GM18517 (cell line): ENCODE measurements around the gene ASPSCR1.
"Not testable (repeated sequence)": the region's sequence is repeated elsewhere in the genome, so short reads cannot be mapped to it uniquely, and the experiment has no call there.

Source experiments
- ATAC-seq: cut with Tn5 transposase; IDR thresholded peaks from one replicate; pipeline ENCODE4 v1.9.1; 2021; ENCODE audit warnings: mild to moderate bottlenecking, moderate library complexity; ENCODE audit not compliant: unreplicated experiment

The ASPSCR1 gene

DNA sequence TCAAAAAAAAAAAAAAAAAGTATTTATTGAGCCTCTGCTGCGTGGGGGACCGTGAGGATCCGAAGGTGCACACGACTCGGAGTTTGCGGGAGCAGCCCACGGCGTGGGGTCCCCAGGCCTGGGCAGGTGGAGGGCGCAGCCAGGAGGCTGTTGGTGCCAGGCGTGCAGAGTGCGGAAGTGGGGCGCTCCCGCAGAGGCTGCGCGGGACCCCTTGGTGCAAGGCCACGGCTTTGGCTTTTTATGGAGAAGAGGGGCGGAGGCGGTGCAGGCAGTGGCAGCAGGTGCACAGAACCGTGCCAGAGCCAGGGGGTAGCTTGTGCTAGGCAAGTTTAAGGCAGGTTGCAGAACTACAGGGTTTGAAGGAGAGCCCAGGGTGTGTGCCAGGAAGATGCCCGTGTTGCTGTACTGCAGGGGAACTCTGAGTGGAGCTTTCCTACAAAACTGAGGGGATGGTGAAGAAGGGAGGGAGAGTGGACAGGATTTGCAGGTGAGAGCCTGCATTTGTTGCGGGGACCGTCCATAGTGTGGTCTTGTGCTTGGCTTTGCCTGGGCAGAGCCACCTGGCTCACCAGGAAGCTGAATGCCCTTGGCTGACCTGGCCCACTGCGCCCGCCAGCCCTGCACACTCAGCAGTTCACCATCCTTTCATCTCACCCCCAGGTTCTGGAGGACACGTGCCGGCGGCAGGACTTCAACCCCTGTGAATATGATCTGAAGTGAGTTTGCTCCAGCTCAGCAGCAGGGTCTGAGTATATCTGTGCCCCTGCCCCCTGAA lies 1.3 kb downstream of the ASPSCR1 start:
- no peak for ATAC-seq

DNA sequence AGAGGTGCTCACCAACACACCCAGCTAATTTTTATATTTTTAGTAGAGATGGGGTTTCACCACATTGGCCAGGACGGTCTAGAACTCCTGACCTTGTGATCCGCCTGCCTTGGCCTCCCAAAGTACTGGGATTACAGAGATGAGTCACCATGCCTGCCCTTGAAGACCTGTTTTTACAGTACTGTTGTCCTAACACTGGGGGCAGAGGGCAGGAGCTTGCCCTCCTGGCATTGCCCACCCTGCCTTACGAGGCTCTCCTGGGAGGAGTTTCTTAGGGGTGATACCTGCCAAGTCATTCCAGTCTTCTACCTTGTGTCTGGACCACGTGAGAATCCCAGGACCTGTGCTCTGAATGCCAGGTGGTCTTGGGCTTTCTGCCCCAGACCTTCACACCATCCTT lies 2.7 kb downstream of the ASPSCR1 start:
- ATAC-seq, result no peak

DNA sequence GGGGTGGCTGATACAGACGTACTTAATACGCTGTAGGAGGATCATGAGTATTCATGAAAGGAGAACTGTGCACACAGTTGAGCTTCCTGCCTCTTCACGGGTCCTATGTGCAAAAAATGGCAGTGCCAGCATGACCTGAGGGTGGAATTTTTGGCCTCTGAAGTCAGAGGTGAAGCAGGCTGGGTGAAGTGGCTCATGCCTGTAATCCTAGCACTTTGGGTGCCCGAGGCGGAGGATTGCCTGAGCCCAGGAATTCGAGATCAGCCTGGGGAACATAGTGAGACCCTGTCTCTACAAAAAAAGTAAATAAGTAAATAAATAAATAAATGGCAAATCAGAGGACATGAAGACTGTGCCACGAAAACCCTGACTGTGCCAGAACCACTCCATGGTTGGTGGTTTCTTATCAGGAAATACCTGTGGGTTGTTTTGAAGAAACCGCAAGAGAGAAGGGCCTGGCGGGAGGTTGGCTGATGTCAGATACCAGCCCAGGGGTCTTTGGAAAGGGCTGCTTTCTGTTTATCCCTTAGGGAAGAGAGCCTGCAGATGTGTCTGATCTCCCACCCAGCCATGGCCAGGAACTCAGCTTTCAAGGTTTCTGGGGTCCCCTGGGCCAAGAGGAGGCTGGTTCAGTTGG lies 3.4 kb downstream of the ASPSCR1 start:
- no peak for ATAC-seq

DNA sequence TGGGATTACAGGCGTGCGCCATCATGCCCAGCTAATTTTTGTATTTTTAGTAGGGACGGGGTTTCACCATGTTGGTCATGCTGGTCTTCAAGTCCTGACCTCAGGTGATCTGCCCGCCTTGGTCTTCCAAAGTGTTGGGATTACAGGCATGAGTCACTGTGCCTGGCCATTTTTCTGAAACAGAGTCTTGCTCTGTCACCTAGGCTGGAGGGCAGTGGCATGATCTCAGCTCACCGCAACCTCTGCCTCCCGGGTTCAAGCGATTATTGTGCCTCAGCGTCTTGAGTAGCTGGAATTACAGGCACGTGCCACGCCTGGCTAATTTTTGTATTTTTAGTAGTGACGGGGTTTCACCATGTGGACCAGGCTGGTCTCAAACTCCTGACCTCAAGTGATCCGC lies 4.1 kb downstream of the ASPSCR1 start:
- not testable (repeated sequence) for ATAC-seq

DNA sequence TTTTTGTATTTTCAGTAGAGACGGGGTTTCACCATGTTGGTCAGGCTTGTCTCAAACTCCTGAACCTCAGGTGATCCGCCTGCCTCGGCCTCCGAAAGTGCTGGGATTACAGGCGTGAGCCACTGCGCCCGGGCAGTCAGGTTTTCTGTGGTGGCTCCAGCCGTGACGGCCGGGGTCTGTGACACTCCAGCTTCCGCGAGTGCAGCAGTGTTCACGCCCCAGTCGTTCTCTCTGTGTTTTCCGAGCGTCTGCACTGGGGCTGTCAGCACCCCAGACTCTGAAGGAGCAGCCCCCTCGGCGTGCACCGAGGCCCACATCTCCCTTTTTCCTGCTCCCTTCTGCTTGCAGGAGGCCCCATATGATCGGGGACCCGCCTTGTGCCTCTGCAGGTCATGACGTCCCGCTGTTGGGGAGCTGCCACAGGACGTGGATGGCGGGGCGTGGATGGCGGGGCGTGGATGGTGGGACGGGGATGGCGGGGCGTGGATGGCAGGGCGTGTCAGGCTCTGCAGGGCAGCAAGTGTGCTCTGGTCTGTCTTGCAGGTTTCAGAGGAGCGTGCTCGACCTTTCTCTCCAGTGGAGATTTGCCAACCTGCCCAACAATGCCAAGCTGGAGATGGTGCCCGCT lies 5.7 kb downstream of the ASPSCR1 start:
- ATAC-seq, result no peak

DNA sequence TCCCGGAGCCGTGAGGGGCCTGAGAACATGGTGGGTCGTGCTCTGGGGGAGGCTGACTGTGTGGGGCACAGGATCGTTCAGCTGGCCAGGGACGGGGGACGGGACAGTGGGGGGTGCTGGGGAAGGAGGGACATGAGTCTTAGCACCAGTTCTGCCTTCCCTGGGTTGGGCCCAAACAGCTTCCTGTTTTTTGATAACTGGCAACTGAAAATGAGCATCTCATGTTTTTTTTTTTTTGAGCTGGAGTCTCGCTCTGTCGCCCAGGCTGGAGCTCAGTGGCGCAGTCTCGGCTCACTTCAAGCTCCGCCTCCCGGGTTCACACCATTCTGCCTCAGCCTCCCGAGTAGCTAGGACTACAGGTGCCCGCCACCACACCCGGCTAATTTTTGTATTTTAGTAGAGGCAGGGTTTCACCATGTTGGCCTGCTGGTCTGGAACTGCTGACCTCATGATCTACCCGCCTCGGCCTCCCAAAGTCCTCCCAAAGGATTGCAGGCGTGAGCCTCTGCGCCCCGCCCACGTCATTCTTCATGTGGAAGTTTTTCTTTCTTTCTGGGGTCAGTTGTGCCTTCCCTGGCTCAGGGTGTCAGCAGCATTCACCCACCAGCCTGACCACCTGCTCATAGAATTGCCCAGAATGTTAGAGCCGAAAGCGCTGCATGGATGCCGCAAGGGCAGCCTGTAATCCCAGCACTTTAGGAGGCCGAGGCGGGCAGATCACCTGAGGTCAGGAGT lies 6.4 kb downstream of the ASPSCR1 start:
- ATAC-seq, result no peak

DNA sequence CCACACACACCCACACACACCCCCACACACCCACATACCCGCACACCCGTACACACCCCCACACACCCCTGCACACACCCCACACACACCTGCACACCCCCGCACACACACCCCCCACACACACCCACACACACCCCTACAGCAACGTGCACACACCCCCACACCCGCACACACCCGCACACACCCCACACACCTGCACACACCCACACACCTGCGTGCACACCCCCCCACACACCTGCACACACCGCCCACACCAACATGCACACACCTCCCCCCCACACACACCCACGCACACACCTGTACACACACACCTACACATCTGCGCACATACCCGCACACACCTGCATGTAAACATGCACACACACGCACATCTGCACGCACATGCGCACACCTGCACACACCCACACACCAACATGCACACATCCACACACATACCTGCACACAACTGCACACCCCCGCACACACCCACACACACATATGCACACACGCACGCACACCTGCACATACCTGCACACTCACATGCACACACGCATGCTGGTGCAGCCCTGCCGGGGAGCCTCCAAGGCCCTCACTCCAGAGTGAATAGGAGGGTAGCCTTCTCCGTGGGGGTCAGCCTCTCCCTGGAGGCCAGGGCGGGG lies 7.5 kb downstream of the ASPSCR1 start:
- no peak for ATAC-seq

DNA sequence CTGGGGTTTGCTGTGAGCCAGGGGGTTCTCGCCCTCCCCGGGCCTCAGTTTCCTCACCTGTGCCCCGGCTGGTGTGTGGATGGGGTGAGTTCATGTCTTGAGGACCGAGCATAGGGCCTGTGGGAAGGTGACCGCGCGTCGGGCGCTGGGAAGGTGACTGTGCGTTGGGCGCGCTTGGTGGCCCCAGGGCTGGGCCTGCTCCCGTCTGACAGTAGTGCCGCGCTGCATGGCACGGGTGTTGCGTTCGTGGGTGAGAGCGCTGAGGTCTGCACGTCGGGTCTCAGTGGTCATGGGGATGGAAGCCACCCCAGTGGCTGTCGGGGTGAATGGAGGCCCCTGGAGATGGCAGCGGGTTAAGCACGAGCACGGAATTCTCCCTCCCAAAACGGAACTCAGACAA lies 9.2 kb downstream of the ASPSCR1 start:
- ATAC-seq, result no peak

DNA sequence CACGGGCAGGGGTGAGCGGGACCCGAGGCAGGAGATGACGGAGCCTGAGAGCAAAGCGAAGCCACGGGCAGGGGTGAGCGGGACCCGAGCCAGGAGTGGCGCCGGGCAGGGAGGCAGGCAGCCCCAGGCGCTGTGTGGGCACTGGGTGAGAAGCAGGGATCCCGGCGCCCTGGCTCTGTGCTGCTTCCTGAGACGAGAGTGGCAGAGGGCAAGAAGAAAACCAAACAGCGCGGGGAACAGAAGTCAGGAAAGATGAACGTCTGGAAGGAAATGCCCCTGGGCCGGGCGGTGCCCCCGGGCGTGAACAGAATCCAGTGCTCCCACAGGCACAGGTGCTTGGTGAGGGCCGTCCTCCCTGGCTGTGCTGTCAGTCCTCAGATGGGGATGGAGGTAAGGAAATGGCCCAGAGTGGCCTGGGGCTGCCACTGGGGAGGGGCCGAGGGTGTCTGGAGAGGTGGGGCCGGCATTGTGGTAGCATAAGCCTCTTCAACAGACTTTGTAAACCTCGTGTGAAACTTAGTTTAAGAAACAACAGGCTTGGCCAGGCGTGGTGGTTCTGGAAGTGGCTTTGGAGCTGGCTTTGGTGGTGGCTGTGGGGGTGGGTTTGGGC lies 9.8 kb downstream of the ASPSCR1 start:
- no peak for ATAC-seq

DNA sequence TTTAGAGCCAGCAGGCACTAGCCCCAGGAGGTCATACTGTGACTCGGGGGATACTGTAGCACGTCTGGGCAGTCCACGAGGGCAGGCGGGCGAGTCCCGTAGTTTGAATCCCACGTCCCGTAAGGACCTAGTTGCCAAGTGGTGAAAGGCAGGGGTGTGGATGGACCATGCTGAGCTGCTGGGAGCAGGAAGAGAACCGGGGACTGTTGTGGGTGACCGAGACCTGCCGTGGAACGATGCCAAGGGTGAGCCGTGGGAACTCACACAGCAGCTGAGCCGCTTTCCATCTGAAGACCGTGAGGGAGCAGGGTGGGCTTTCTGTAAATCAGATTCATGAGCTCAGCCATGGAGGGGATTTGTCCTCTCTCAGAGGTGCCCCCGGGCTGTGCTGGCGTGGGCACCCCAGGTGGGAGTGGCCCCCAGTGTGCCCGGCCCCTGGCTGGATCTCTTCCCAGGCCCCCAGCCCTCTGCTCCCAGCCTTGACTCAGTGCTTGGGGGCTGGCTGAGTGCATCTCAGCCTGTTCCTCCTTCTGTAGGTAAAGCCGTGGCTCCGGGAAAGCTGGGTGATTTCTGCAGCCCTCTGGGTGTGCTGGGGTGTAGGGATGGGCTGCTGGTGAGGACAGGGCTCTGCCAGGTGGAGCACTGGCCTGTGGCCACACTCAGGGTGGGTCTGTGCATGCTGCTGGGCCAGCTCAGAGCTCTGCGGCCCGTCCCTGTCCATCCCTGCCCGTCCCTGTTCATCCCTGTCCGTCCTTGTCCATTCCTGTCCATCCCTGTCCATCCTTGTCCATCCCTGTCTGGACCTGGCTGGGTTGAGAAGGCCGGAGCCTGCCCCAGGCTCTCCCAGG lies 13.6 kb downstream of the ASPSCR1 start:
- ATAC-seq, result no peak

DNA sequence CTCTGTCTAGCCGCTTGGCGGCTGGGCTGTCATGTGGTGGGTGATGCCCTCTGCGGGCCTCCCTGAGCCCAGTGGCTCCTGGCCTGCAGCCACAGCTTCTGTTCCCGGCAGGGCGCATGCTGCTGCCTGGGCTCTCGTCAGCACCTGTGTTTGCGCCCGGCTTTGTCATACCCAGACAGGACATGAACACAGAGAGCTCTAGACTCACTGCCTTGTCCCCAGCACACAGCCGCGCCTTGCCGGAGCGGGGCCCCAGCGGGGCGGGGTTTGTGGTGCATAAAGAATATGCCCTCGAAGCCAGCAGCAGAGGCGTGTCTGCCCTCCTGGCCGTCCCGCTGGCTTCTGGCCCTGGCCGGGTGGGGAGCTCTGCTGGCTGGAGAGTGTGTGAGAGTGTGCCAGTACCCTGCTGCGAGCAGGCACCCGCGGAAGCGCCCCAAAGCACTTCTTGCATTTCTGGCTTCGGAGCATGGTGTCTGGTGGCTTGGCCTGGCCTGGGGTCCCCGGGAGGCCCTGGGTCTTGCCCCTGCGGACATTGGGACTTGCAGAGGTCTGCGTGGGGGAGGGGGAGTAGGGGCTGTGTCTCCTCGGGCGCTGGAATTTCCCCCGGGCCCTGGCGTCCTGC lies 14.4 kb downstream of the ASPSCR1 start:
- ATAC-seq, result no peak

DNA sequence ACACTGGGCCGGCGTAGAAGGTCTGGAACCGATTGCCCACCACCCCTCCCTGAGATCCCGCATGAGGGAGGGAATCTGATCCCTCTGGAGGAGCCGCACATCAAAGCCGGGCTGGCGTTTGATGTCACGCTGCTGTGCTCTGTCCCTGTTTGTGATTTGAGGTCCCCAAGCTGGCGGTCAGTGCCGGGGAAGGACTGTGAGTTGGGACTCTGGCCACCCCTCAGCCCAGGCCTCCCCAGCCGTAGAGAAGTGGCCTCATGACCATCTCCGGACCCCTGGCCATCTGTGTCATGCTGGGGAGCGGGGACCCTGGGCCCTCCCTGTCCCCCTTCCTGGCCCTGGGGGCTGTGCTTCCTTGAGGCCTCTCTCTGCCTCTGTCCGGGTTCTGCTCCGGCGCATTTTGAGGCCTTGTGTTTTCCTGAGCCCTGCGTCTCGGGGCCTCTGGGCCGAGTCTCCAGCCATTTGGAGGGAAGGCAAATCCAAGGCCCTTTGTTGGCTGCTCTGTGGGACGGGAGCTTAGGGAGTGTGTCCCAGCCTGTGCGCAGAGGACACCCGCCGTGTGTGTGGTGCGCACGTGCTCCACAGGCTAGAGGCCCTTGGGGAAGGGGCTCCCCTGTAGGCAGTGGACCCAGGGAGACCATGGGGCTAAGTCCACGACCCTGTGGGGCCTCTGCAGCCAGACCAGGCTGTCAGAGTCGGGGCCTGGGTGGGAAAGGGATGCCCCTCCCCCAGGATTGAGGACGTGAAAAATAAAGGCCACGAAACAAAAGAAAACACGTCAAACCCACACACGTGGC lies 15.1 kb downstream of the ASPSCR1 start:
- ATAC-seq, result no peak

DNA sequence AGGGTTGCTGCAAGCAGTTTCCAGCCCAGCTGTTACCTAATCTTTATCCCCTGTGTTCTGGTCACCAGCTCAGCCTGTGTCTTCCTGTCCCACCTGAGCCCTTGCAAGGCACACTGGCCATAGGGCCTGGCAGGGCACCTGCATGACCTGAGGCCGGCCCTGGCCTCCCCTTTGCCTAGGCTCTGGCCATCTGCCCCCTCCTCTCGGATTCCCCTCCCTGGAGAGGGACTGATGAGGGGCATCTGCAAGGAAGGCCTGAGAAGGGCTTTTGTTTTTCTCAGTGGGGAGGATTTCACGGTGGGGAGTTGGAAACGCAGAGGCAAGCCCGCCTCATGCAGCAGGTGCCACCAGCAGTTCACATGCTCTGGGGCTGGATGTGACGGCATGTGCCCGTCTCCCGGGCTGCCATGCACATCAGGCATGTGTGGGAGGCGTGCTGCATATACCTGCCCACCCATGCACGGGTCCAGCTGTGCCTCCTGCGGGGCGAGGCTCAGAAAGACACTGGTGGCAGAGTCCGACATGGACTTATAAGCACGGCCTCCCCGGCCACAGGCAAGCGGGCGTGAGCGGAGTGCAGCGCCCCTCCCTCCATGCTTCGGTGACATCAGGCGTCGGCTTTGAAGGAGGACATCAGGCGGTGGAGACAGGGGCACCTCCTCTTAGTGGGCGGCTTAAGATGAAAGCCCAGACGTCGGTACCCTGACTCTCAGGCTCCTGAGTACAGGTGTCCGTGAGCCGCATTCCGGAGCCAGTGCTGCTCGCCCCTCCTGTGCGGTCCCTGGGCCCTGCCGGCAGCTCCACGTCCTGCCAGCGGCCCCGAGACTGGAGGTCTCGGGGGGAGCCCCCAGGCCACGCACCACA lies 16.5 kb downstream of the ASPSCR1 start:
- no peak for ATAC-seq

DNA sequence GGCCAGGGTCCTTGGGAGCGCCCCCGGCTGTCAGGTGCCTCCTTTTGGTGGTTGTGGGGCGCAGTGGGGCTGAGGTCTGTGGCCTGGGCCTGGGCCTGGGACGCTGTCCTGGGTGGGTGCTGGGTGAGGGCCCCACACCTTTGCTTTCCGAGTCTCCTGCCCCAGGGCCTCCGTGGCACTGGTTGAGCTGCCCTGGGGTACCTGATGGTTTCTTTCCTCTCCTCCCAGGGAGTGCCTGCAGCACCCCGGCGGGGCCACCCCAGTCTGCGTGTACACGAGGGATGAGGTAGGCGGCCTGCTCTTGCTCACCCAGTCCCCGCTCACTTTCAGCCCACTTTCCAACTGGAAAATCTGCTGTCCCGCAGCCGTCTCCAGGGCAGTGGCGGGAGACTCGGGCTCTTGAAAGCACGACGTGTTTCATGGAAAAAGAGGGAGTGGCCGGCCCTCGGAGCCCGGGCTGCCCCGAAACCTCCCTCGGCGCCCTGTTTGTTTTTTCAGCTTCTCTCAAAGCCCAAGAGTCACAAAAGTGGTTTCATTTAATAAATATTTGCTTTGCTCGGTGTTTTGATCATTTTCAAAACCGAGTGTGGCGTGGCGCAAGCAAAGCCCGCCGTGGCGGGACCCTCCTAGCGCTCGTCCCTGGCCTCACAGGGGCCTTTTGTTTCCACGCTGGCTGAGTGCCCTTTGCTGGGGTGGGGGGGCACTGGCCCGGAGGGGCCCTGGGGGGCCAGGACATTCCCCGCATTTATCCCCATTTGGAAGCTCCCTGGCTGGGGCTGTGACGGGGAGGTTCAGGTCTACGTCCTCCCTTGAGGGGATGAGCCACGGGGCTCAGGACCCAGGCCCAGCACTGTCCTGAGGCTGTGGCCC lies 17.4 kb downstream of the ASPSCR1 start:
- ATAC-seq, result no peak

DNA sequence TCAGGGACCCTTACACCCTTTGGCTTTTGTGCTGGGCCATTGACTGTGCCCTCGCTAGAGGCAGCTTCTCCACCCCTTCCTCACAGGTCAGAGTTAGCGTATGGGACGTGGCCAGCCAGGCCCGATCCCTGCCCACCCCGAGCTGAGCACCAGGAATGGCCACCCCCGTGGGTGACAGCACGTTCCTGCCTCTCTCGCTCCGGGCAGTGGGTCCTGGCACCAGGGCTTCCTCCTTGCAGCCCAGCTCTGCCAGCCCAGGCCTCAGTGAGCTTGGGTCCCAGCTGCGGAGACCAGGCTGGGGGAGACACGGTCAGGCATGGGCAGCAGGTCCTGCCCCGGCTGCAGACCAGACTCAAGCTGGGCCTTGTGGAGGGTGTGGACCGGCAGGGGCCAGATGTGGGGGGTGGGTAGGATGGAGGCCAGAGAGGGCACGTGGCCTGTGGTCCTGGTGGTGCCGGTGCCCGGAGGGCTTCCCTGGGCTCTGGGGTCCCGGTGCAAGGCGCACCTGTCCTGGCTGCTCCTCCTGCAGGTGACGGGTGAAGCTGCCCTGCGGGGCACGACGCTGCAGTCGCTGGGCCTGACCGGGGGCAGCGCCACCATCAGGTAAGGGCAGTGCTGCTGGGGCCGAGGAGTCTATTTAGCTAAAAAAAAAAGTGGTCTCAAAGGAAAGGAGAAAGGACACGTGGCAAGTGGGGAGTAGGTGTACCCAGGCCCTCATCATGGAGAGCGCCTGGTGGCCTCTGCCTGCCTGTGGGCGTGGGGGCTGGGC lies 18.2 kb downstream of the ASPSCR1 start:
- no peak for ATAC-seq

DNA sequence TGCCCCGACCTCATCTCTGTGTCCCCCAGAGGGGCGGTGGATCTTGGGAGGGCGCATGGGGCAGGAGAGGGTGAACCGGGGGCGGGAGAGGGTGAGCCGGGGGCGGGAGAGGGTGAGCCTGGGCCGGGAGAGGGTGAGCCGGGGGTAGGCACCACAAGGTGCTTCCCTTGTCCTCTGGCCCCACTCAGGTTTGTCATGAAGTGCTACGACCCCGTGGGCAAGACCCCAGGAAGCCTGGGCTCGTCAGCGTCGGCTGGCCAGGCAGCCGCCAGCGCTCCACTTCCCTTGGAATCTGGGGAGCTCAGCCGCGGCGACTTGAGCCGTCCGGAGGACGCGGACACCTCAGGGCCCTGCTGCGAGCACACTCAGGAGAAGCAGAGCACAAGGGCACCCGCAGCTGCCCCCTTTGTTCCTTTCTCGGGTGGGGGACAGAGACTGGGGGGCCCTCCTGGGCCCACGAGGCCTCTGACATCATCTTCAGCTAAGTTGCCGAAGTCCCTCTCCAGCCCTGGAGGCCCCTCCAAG lies 18.9 kb downstream of the ASPSCR1 start:
- no peak for ATAC-seq
